WI38 (cell line): Measurements from ENCODE around the gene ASF1A.
"Not testable (repeated sequence)": the region's sequence is repeated elsewhere in the genome, so short reads cannot be mapped to it uniquely, and the experiment has no call there.

ENCODE experiments used
- H3K4me3 ChIP-seq: 2 replicates; pipeline ENCODE4 v1.5.1; 2011; ENCODE audit warnings: low read depth, mild to moderate bottlenecking, control low read depth, low read length
- TF ChIP-seq, protein P1 (sequence below): IDR thresholded peaks from 2 replicates; pipeline ENCODE4 v1.5.1; 2012; ENCODE audit warnings: low read depth, mild to moderate bottlenecking, control low read depth, low read length

The ASF1A gene

DNA sequence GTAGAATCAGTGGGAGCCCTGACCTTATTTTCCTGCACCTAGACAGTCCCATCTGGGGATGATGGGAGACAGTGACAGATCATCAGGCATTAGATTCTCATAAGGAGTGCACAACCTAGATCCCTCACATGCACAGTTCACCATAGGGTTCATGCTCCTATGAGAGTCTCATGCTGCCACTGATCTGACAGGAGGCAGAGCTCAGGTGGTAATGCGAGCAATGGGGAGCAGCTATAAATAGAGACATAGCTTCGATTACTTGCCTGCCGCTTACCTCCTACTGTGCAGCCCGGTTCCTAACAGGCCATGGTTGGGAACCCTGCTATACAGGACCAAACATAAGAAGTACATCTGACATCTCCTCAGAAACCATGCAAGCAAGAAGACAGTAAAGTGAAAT lies 31.5 kb upstream of the ASF1A start:
- TF ChIP-seq, protein P1, sequence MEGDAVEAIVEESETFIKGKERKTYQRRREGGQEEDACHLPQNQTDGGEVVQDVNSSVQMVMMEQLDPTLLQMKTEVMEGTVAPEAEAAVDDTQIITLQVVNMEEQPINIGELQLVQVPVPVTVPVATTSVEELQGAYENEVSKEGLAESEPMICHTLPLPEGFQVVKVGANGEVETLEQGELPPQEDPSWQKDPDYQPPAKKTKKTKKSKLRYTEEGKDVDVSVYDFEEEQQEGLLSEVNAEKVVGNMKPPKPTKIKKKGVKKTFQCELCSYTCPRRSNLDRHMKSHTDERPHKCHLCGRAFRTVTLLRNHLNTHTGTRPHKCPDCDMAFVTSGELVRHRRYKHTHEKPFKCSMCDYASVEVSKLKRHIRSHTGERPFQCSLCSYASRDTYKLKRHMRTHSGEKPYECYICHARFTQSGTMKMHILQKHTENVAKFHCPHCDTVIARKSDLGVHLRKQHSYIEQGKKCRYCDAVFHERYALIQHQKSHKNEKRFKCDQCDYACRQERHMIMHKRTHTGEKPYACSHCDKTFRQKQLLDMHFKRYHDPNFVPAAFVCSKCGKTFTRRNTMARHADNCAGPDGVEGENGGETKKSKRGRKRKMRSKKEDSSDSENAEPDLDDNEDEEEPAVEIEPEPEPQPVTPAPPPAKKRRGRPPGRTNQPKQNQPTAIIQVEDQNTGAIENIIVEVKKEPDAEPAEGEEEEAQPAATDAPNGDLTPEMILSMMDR = no peak
- H3K4me3 ChIP-seq = no peak overlapping the region

DNA sequence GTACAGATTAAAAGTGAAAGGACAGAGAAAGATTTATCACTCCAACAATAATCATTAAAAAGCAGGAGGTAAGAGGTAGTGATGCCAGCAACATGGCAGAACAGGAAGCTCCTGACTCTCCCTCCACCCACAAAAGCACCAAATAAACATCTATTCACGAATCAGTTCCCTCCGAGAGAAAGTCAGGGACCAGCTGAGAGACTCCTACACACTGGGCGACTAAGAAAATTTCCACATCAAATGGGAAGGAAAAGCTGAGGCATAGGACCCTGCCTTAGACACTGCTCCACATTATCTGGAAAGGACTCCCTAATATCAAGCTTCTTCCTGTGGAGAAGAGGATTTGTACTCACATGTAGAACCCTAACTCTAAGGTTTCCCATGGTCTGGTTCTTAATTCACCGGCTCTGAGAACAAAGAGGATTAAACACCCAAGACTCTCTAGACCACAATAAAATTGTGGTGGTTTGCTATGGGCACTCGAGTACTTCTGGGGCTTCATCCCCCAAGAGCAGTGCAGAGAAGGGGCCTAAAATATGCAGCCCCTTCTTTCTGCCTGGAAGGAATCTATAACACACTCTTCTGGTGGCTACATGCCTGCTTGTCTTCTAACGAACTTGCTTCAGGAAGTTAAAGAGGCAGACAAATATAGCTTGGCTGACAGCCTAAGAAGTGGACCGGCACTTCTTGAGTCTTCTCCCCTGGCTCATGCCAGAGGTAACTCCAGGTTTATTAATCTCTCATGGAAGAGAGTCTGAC lies 29.4 kb upstream of the ASF1A start:
- TF ChIP-seq, protein P1 = no peak
- no peak overlapping the region for H3K4me3 ChIP-seq

DNA sequence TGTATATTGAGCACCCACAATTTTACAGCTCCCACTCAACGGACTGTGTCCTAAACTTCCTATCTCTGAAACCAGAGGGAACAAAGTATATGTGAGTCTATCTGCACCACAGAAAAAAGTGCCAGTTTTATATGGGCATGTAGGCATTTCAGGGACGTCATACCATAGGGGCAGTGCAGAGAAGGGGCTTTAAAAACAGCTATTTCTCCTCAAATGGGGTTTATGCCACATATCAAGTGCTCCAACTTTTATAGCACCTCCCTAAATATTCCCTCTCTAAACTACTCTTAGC lies 28.9 kb upstream of the ASF1A start:
- H3K4me3 ChIP-seq = no peak overlapping the region
- TF ChIP-seq, protein P1 = no peak

DNA sequence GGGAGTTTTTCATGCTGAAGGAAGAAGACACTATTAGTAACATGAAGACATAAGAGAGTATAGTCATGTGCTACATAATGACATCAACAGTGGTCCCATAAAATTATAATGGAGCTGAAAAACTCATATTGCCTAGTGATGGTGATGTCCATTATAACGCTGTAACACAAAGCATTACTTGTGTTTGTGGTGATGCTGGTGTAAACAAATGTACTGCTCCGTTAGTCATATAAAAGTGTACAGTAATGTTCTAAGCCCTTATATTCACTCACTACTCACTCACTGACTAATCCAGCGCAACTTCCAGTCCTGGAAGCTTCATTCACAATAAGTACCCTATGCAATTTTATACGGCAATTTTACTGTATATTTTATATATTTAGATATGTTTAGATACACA lies 26.8 kb upstream of the ASF1A start:
- H3K4me3 ChIP-seq = no peak overlapping the region
- TF ChIP-seq, protein P1 = no peak

DNA sequence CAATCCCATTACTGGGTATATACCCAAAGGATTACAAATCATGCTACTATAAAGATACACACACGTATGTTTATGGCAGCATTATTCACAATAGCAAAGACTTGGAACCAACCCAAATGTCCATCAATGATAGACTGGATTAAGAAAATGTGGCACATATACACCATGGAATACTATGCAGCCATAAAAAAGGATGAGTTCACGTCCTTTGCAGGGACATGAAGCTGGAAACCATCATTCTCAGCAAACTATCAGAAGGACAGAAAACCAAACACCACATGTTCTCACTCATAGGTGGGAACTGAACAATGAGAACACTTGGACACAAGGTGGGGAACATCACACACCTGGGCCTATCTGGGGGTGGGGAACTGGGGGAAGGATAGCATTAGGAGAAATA lies 25.1 kb upstream of the ASF1A start:
- not testable (repeated sequence) for H3K4me3 ChIP-seq

DNA sequence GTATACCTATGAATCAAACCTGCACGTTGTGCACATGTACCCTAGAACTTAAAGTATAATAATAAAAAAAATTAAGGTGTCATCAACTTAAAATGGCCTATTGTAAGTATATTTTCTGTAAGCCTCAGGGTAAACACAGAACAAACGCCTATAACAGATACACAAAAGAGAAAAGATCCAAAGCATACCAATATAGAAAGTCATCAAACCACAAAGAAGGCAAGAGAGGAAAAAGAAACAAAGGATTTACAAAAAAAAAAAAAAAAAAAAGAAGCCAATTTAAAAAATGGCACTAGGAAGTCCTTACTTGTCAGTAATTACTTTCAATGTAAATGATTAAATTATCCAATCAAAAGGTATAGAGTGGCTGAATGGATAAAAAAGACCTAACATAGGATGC lies 24.6 kb upstream of the ASF1A start:
- TF ChIP-seq, protein P1 = no peak
- no peak overlapping the region for H3K4me3 ChIP-seq

DNA sequence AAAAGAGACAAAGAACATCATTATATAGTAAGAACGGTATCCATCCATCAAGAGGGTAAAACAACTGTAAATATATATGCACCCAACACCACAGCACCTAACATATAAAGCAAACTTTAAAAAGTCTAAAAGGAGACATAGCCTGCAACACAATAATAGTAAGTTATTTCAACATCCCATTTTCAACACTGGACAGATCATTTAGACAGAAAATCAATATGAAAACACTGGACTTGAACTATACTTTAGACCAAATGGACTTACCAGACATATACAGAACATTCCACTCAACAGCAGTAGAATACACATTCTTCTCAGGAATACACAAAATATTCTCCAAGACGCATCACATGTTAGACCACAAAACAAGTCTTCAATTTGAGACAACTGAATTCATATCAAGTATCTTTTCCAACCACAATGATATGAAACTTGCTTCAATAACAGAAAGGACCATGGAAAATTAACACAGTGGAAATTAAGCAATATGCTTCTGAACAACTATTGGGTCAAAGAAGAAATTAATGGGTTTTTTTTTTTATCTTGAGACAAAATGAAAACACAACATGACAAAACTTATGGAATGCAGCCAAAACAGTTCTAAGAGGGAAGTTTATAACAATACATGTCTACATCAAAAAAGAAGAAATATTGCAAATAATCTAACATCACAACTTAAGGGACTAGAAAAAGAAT lies 23.9 kb upstream of the ASF1A start:
- TF ChIP-seq, protein P1 = no peak
- no peak overlapping the region for H3K4me3 ChIP-seq

DNA sequence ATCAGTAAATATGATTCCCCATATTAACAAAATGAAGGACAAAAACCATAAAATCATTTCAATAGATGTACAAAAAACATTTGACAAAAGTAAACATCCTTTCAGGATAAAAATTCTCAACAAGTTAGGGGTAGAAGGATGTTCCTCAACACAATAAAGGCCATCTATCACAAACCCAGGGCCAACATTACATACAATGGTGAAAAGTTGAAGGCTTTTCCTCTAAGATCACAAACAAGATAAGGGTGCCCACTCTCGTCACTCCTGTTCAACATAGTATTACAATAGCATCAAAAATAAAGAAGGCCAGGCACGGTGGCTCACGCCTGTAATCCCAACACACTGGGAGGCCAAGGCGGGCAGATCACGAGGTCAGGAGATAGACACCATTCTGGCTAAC lies 22.6 kb upstream of the ASF1A start:
- no peak overlapping the region for H3K4me3 ChIP-seq
- TF ChIP-seq, protein P1 = no peak
